CD4-positive, alpha-beta T cell treated with Interleukin-4 for 4 hours (primary cell): ENCODE data around the gene PPP1CC.
"Not testable (repeated sequence)": the region's sequence is repeated elsewhere in the genome, so short reads cannot be mapped to it uniquely, and the experiment has no call there.

ENCODE experiments used
- DNase-seq: peaks from one replicate; pipeline ENCODE4 v3.0.0-alpha.2; 2020

Gene PPP1CC

DNA sequence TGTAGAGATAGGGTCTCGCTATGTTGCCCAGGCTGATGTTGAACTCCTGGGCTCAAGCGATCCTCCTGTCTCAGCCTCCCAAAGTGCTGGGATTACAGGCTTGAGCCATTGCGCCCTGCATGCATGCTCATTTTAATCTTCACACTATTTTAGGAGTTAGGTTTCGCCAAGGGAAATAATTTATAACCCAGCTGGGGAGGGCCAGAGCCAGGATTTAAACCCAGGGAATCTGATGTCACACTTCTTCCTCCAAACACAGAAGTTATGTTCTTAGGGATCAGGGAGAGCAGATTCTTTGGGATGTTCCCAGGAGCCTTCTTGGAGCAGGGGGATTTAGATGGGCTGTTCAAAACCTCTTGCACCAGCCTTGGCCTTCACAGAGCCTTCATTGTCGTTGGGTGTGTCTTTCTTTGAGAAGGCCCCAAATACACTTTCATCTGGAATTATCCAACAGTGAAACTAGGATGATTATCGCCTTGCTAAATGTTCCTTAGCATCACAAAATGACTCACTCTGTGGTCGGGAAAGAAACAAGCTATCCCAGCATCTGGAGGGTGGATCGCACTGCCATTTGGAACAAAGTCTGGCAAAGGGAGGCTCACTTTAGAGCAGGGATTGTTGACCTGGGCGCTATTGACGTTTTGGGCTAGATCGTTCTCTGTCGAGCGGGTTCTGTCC lies 8.2 kb upstream of the PPP1CC start:
- no peak for DNase-seq

DNA sequence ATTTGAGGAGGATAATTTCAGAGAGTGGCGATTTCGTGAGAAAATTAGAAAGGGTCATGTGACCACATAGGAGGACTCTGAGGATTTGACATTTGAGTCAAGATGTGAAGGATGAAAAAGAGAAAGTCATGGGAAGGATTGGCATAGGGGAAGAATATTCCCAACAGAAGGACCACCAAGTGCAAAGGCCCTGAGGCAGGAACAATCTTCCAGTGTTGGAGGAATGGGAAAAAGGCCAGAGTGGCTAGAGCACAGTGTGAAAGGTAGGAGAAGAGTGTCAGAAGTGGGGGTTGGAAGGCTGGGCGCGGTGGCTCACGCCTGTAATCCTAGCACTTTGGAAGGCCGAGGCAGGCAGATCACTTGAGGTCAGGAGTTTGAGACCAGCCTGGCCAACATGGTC lies 3.9 kb upstream of the PPP1CC start:
- no peak for DNase-seq

DNA sequence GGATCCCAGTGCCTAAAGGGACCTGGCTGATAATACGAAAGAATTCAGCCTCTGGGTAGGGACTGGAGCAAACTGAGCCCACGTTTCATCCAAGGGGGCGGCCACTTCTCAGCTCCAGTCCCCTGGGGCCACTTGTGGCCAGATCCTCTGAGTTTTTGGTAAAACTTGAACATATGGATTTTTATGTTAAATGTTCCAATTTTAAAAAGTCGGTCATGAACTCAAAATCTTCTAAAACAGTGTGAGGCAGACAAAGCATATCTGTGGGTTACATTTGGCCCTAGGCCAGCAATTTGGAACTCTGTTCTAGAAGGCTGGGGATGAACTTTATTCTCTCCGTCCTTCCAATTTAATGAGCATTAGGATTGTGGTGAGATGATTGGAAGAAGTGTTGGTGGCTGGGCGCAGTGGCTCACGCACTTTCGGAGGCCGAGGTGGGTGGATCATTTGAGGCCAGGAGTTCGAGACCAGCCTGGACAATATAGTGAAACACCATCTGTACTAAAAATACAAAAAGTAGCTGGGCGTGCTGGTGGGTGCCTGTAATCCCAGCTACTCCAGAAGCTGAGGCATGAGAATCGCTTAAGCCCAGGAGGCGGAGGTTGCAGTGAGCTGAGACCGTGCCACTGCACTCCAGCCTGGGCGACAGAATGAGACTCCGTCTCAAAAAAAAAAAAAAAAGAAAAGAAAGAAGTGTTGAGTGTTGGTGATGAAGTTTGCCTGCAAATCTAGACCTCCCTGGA lies 3.0 kb upstream of the PPP1CC start:
- DNase-seq: no peak

DNA sequence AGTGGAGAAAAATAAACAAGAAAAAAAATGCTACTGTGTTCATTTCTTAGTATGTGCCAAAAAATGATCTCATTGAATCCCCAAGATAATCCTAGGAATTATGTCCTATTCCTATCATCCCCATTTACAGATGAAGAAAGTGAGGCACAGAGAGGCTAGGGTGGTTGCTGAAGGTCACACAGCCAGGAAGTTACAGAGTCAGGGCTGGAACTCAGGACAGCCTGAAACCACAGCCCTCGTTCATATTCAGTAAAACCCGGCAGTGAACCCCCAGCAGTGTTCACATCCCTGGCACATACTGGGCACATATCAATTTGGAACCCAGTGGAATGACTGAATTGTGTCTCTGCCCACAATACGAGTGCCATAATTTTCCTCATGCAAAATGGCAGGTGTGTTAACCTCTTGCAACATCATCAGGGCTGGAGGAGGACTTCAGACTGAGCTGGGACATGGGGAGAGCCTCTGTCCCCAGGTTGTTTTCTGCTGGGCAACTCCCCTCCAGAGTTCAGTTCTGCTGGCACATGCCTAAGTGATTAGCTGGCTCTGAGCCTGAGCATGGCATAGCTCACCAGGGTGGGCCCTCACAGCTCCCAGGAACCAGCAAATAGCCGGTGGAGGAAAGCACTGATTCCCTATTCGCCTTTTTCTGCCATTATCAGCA lies 2.0 kb upstream of the PPP1CC start:
- no peak for DNase-seq

DNA sequence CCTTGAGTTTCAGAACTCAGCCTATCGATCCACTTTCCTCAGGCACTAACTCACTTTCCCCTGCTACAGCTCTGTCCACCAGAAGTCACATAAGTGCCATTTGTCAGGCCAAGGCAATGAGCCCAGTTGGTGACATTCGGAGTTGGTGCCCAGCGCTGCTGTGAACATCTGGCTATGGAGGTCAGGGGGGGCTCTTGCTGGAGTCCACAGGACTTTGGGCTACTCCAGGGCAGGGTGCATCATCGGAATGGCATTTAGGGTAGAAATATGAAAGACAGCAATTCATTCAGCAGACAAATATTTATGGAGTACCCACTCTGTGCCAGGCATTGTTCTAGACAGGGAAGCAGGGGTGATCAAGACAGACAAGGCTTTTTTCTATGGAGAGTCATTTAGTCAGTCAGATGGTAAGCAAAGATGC lies 1.5 kb upstream of the PPP1CC start:
- DNase-seq: no peak

DNA sequence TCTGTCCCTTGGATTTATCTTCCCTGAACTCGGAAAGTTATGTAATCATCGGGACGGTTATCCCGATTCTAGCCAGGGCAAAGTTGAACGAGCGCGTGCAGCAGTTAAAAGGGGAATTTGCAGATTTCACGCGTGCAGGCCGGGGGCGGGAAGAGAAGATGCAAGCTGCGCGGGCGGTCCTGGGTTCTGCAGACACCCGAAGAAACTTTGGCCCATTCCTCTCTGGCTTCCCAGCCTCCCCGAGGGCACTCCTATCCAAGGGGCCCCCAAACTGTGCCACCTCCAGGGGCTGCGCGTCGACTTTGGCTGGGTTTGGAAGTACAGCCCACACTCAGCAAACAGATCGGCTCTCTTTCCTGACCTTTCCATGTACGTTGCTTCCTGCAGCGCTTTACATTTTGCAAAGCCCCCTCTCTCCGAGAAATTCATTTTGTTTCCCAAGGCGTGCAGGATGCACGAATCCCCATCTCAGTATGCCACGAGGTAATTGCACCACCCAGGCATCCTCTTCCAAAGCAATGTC lies 941 bp upstream of the PPP1CC start:
- DNase-seq: no peak

DNA sequence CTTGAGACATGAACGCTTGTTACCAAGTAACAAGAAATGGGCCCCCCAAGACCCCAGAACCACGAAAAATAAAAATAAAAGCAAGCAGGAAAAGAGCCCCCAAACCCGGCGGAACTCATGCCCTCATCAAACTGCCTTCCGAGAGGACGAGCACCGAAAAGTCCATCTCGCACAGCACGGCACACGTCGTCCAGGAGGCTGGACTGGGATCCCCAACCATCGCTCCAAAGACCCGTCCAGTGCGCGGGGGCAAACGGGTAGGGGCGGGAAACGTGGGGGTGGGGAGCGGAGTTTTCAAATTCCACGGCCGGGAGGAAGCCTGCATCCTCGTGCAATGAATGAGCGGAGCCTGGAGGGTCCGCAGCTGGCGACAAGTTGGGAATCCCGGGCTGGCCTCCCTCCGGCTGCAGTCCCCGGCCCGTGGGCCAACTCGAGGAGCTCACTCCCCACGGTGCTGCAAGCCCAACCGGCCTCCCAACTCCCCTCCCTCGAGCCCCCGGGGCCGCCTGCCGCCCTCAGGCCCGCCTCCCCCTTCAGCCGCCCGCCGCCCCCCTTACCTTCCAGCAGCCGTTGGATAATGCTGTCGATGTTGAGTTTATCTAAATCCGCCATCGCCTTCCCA lies 484 bp downstream of the PPP1CC start:
- DNase-seq: no peak

DNA sequence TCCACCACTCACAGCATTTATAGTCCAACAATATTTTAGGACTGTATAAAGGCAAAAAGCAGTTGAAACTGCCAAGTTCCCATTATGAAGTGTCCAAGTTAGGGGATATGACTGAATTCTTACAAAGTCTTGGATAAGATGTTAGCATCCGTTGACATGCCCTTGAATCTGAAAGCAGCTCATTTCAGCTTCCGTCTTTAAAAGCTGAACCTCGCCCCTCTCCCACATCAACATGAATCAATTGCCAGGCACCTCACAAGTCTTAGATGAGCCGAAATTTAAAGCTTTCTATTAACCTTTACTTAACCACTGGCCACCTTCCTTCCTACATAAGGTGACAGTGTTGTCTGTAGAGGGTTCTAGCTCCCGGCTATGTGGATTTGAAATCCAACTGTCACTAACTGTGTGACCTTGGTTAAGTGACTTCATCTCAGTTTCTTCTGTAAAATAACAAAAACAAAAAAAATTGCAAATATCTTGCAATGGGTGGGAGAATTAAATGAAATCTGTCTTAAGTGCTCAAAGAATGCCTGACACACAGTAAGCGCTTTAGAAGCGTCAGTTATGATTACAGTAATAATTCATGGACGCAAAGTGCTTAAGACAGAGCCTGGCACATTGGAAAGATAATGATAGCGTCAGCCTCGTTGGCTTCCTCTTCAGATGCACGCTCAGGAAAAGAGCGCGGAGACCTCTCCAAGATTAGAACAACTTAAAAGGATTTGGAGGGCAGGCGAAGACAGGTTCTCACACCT lies 1.2 kb downstream of the PPP1CC start:
- peak; percentile 49 for DNase-seq

DNA sequence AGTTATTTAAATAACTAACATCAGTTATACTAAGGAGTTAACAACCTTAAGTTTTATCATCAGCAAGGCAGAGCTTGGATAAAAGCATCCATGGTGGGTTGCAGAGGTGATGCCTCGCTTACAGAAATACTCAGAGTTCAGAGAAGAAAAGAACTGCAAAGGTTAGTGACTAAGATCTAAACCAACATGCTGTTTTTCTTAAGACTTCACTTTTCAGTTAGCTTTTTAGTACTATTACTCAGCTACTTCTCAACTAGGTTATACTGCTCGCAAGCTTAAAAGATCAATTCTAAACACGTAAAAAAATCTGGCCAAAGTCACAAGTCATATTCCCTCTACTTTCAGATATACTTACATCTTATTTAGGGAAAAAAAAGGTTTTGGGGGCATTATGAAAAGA lies 2.8 kb downstream of the PPP1CC start:
- DNase-seq: peak; percentile 42

DNA sequence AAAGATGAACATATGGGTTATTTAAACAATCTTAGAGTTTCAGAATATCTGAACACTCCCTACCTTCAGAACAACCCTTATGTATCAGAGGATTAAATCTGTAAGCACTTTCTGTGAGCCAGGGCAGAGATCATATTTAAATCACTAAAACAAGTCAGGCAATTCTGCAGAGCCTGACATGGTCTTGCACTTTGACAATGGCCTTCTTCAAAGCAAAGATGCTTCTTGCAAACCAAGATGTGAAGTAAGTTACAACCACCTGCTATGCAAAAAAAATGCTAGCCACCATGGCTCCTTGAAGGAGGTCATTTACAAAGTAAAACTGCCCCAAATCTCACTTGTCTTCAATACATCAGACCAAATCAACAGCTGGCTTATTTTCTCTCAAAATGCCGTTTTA lies 3.2 kb downstream of the PPP1CC start:
- no peak for DNase-seq

DNA sequence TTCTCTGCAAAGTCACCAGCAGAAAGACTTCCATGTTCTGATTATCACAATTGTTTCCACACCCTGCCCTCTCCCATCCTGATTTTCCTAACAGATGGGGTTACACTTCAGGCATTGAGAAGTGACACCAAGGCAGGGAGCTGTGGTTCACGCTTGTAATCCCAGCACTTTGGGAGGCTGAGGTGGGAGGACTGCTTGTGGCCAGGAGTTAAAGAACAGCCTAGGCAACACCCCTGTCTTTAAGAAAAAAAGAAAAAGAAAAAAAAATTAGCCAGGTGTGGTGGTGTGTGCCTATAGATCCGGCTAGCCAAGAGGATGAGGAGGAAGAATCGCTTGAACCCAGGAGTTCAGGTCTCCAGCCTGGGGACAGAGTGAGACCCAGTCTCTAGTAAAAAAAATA lies 5.2 kb downstream of the PPP1CC start:
- DNase-seq: no peak

DNA sequence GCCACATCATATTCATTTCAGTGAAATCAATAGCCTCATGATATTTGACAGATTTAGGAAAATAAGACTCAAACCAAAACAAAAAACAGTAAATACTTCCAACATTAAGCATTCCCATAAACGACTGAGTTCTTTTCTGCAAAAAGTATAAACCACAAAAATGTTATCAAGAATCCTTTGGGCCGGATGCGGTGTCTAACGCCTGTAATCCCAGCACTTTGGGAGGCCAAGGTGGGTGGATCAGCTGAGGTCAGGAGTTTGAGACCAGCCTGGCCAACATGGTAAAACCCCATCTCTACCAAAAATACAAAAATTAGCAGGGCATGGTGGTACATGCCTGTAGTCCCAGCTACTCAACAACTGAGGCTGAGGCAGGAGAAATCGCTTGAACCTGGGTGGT lies 5.7 kb downstream of the PPP1CC start:
- DNase-seq: not testable (repeated sequence)

DNA sequence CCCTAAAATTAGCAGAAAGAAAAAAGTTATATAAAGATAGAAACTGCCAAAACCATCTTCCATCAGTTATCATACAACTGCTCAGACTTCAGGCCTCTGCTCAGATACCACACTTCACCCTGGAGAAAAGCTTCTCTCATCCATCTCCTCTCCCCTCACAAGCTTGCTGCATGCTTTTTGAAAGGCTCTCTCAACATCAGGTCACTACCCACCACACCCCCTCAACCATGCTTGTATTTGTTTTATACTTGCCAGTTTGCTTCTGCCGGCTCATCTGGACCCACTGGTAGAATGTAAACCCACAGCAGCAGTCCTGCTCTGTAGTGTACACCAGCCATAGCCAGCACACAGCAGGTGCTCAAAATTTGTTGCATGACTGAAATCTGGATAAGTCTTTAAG lies 8.8 kb downstream of the PPP1CC start:
- DNase-seq: no peak

DNA sequence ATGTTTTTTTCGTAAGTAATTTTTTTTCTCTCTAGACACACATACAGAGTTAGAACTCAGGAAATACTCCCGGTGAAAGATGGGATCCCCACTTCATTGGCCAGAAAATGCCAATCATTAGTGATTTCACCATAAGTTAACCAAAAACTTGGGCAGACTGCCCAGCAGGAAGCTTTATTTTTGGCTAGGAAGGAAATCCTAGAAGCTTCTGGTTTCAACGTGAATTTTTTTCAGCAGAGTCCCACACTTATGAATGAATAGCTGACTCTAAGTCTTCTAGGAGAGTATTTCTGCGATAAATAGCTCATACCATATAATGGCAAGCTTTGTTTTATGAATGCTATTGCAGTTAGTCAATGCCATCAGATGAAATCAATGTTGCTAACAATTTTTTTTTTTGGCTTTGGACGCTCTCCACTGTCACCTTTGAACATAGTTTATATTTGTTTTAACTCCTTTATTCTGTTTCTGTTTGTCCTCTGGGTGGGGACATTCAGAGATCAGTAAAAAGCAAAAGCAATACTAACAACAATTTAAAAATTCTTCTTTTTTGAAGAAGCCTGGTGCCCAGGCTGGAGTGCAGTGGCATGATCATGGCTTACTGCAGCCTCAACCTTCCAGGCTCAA lies 9.5 kb downstream of the PPP1CC start:
- no peak for DNase-seq

DNA sequence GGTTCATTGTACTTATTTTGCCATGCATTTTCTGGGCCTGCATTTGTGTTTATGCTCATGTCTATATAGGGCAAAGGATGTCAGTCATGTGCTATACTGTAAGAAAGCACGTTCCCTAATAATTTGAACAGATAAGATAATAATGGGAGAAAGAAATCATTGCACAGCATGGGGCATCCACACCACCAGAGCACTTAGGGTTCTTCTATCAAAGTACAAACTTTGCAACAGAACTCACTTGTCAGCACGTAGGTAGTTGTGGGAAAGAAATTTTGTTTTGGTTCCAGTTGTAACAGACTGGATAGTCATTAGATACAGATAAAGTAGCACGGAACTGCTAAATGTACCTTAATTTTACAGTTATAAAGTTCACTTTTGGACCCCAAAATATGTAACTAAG lies 10.1 kb downstream of the PPP1CC start:
- no peak for DNase-seq

DNA sequence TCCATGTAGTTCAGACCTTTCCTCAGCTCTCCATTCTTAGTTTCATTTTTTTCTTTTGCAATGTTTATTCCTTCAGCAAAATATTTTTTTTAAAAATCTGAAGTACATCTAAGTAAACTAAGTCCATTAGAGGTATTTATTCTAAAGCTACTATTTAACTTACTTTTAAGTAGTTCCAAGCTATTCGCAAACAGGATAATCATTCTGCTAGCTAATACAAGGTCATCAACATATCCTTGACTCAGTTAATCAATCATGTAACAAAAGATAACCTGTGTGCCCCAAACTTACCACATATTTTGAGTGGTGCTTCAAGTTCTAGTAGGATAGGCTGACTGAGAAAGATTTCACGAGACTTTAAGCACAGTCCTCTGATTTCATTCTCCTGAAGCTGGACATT lies 11.2 kb downstream of the PPP1CC start:
- no peak for DNase-seq

DNA sequence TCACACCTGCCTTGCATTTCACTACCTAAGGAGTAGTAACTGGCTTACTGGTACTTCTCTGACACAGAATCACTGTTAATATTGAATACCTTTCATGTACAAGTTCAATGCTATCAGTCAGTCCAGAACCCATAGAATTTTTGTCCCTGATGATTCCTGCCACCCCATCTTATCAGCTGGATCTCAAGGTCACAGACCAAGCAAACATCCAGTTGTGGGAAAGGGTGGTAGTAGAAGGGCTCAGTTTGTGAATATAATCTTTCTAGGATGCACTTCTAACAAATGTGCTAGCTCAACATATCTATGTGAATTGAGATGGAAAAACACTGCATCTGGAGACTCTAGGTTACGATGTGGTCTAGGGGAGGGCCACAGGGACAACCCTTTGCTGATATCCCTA lies 14.1 kb downstream of the PPP1CC start:
- DNase-seq: no peak

DNA sequence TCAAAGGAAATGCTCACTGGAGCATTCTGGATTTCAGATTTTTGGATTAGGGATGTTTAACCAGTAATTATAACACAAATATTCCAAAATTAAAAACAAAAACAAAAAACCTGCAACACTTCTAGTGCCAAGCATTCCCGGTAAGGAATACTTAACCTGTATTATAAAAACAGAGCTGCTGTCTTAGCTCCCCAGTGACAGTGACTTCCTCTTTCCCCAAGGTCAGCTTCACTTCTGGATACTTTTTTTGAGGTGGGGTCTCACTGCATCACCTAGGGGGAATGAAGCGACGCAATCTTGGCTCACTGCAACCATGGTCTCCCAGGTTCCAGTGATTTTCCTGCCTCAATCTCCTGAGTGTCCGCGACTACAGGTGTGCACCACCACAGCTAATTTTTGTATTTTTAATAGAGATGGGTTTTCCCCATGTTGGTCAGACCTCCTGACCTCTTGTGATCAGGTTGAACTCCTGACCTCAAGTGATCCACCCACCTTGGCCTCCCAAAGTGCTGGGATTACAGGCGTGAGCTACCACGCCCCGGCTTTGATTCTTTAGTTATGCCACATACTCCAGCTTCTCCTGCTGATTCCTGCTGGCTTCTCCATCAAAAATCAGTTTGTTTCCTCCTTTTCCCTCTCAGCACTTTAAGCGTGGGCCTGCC lies 15.9 kb downstream of the PPP1CC start:
- DNase-seq: no peak

DNA sequence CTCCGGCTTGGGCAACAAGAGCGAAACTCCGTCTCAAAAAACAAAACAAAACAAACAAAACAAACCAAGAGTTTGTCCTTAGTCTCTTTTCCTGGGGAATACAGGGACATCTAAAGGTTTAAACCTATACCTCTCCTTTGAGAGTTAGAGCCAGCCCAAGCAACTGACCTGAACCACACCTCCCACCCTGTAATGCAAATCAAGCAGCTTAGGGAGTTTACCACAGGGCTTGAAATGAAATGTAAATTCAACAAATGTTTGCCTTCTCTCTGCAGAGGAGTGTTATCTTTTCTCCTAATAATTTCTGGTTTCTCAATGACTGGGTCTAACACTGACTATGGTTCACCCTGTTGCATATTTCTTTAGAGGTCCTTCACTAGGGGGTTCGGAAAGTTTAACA lies 16.7 kb downstream of the PPP1CC start:
- no peak for DNase-seq

DNA sequence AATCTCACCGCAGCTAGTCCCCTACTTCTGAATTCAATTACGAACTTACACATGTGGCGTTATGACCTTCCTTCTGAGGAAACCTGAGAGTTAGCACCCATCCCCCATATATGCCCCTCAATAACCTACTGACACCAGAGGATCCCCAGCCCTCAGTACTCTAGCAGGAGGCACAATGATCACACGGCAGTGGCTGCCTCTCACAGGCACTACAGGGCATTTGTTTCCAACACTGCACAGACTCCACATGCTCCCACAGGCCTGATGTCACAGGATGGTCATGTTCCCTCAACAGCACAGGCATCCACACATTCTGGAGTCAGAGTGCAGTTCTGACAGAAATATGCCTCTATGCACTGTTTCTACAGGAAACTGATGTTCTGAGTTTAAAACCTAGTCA lies 17.4 kb downstream of the PPP1CC start:
- DNase-seq: no peak

DNA sequence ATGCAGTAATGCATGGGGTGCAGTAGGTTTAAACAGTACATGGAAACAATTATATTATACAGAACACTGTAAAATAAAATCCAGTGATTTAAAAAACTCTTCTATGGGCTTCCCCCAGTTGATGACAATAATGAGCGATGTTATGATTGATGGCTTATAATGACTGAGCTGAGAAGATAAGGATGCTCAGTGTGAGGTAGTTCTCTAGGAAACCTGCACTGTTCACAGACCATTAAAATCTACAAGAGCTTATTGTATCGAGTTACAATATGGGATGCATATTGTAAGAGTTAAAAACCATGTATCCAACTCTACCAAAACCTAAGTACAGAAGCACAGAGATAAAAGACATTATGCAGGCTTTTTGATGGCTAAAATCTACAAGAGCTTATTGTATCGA lies 19.8 kb downstream of the PPP1CC start:
- not testable (repeated sequence) for DNase-seq

DNA sequence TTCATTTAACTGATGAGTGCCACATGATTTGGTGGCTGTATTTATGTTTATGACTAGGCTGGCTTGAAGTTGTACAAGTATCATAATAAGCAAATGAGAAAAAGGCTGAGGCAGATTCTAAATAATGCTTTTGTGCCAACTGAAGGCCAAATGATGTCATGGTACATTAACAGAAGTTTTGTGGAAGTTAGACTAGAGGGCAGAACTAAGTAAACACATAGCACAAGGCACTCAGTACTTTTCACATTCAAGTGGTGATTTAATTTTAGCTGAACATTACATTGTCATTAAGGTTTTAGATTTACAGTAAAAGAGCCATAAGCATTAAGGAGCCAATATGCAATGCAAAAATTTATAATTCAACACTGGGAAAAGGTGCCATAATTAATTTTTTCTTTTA lies 21.1 kb downstream of the PPP1CC start:
- no peak for DNase-seq
